T-cell (primary cell): ENCODE results near the gene MYH9. TPM values are rescaled to one million over a fixed set of nuclear protein-coding genes. Genes with fewer than 3 reads are reported as not detected.
A peak's percentile ranks its signal among the peaks of the same experiment; 100 is the strongest.

ENCODE experiments used
- ATAC-seq, 4 experiments: fragments of 200-7000 bp in 3 of 4; fragments of 150-1000 bp in 1 of 4; cut with Tn5 transposase; replicated peaks in 1 of 4; 1 replicate in 3 of 4; 2 replicates in 1 of 4; pipeline ENCODE4 v1.10.0; 2021; ENCODE audit warnings: moderate library complexity in 3 of 4, mild to moderate bottlenecking in 2 of 4, moderate number of reproducible peaks in 1 of 4
- CTCF ChIA-PET, 2 donors: fragments of 300-600 bp; sonication (Branson Sonifier 250); formaldehyde crosslinking; loops; one replicate each; lab custom pipeline; 2022; ENCODE audit warnings: antibody characterized with exemption in 2 of 2; lab: Charles Lee
- POLR2A ChIA-PET, 2 donors: fragments of 300-600 bp; sonication (Branson Sonifier 250); formaldehyde crosslinking; loops; one replicate each; lab custom pipeline; 2022; ENCODE audit warnings: antibody characterized with exemption in 2 of 2; lab: Charles Lee
- DNase-seq, 35 experiments: peaks; one replicate each; pipeline versions ENCODE4 v3.0.0 to v3.0.0-alpha.2; 2013 to 2023
- H3K27ac ChIP-seq: one replicate; pipeline ENCODE4 v1.5.1; 2013; ENCODE audit warnings: low read length
- H3K27me3 ChIP-seq, 2 experiments: replicated peaks in 1 of 2; 1 replicate in 1 of 2; 2 replicates in 1 of 2; pipeline versions ENCODE4 v1.6.1 to v1.7.0; 2013; ENCODE audit warnings: low read length in 1 of 2, mixed read lengths in 1 of 2; ENCODE audit not compliant: control insufficient read depth in 2 of 2, insufficient read depth in 2 of 2; ENCODE audit errors: extremely low read depth in 1 of 2
- H3K36me3 ChIP-seq, 2 donors: 1 replicate in 1 of 2; 2 replicates in 1 of 2; pipeline versions ENCODE4 v1.6.1 to v1.7.0; 2013; ENCODE audit warnings: low read length in 1 of 2; ENCODE audit not compliant: control insufficient read depth in 2 of 2, insufficient read depth in 1 of 2; ENCODE audit errors: extremely low read depth in 1 of 2
- H3K4me1 ChIP-seq, 2 experiments: 1 replicate in 1 of 2; 2 replicates in 1 of 2; pipeline versions ENCODE4 v1.6.1 to v1.7.0; 2013; ENCODE audit warnings: low read length in 2 of 2, mixed read lengths in 1 of 2; ENCODE audit not compliant: insufficient read depth in 2 of 2, control insufficient read depth in 1 of 2; ENCODE audit errors: extremely low read depth in 1 of 2
- H3K4me3 ChIP-seq, 2 donors: 1 replicate in 1 of 2; 2 replicates in 1 of 2; pipeline versions ENCODE4 v1.5.1 to v1.7.0; 2013; ENCODE audit warnings: mild to moderate bottlenecking in 2 of 2, low read length in 1 of 2, moderate library complexity in 1 of 2; ENCODE audit not compliant: control insufficient read depth in 1 of 2; ENCODE audit errors: extremely low read depth in 1 of 2
- H3K9me3 ChIP-seq: 2 replicates; pipeline ENCODE4 v1.7.0; 2013
- H3K27ac Mint-ChIP-seq, 2 donors: one replicate each; pipeline ENCODE4 v1.8.0; 2020 to 2021; ENCODE audit warnings: mild to moderate bottlenecking in 2 of 2, mixed read lengths in 2 of 2
- H3K27me3 Mint-ChIP-seq, 2 donors: one replicate each; pipeline ENCODE4 v1.8.0; 2021 to 2022; ENCODE audit warnings: mixed read lengths in 2 of 2
- H3K36me3 Mint-ChIP-seq: one replicate; pipeline ENCODE4 v1.8.0; 2021; ENCODE audit warnings: mixed read lengths
- H3K4me1 Mint-ChIP-seq, 3 donors: one replicate each; pipeline ENCODE4 v1.8.0; 2020 to 2022; ENCODE audit warnings: mixed read lengths in 3 of 3, mild to moderate bottlenecking in 1 of 3
- H3K4me3 Mint-ChIP-seq, 3 donors: one replicate each; pipeline ENCODE4 v1.8.0; 2020 to 2022; ENCODE audit warnings: mild to moderate bottlenecking in 3 of 3, mixed read lengths in 3 of 3, moderate library complexity in 3 of 3
- H3K9me3 Mint-ChIP-seq, 3 donors: one replicate each; pipeline ENCODE4 v1.8.0; 2020 to 2022; ENCODE audit warnings: mixed read lengths in 3 of 3
- WGBS: methylation state at CpG from one replicate; pipeline ENCODE4 v1.1.5; 2013; ENCODE audit warnings: missing lambda C conversion rate; ENCODE audit not compliant: insufficient coverage; 5-methylcytosine and 5-hydroxymethylcytosine counted together
- total RNA-seq, 35 experiments: library from RNA in 6 of 35; stranded (reverse) in 6 of 35; fragments of 120-200 nt in 1 of 35; gene quantifications; one replicate each; pipeline versions ENCODE4 v1.2.1 to v1.2.4 and lab custom pipeline; 2013 to 2026

Gene MYH9
- total RNA-seq, 5 donors from 2014 or later (not counting 1 experiment from before 2014, with no cell fraction given) = 816 to 1,109 (median 896) TPM

- Histone ChIP-seq H3K27ac (peak overlapping the region; percentile 75), H3K4me1 (peaks cover 74 to 100% of the 10 kb centered on the region in 2 experiments), H3K36me3 (peaks cover 13 to 96% of the 10 kb centered on the region in 2 donors), H3K9me3 (no peaks in the 10 kb centered on the region), H3K4me3 (no peak overlapping the region), H3K27me3 (no peaks in the 10 kb centered on the region)
- Mint-ChIP-seq H3K27me3 (no peaks in the 10 kb centered on the region), H3K27ac (peak overlapping the region; percentile 98 to 100), H3K36me3 (peaks cover 59% of the 10 kb centered on the region), H3K9me3 (no peaks in the 10 kb centered on the region), H3K4me1 (peaks cover 93 to 96% (median 95%) of the 10 kb centered on the region in 3 donors), H3K4me3 (peak overlapping the region in 2 of 3 donors; percentile 44 to 89)
- DNase-seq (no peak), ATAC-seq (no peak)
- WGBS = 8% methylated on average over 3 of the region's 6 CpGs
- POLR2A ChIA-PET = interaction anchor here (0.6 to 1.1 kb wide), 7 partner anchors 8 to 1318 kb away, joined by 3 to 4 read pairs (median 3); no protein-coding TSS in a partner anchor
- CTCF ChIA-PET = interaction anchor here (0.5 to 1.5 kb wide), 7 partner anchors 8 to 1154 kb away, joined by 3 to 6 read pairs (median 3); no protein-coding TSS in a partner anchor
Observed at GRCh38 chr22:36339171-36340065, 48.3 kb downstream of the MYH9 start.

- Mint-ChIP-seq H3K36me3 (peaks cover 63% of the 10 kb centered on the region), H3K9me3 (no peaks in the 10 kb centered on the region), H3K27ac (peak overlapping the region; percentile 98 to 100), H3K4me1 (peaks cover 97 to 98% (median 98%) of the 10 kb centered on the region in 3 donors), H3K4me3 (peak overlapping the region; percentile 46 to 89 (median 56)), H3K27me3 (no peaks in the 10 kb centered on the region)
- WGBS = 67% methylated on average over 2 of the region's 8 CpGs
- Histone ChIP-seq H3K27ac (peak overlapping the region; percentile 88), H3K36me3 (peaks cover 6 to 95% of the 10 kb centered on the region in 2 donors), H3K27me3 (no peaks in the 10 kb centered on the region), H3K4me3 (no peak overlapping the region), H3K9me3 (no peaks in the 10 kb centered on the region), H3K4me1 (peaks cover 84 to 100% of the 10 kb centered on the region in 2 experiments)
- ChIA-PET POLR2A (interaction anchor here in 1 of 2 donors (0.6 kb wide), 1 partner anchor 8 kb away, joined by 3 read pairs; no protein-coding TSS in a partner anchor), CTCF (interaction anchor here in 1 of 2 donors (0.6 to 0.9 kb wide), 2 partner anchors 19 to 117 kb away, joined by 3 read pairs; no protein-coding TSS in a partner anchor)
- DNase-seq (peak in 2 of 35 experiments; percentile 29 to 55), ATAC-seq (peak in 1 of 4 experiments; percentile 26)
Observed at GRCh38 chr22:36337365-36338130, 50.2 kb downstream of the MYH9 start.

GRCh38 chr22:36336246-36337182 lies 51.3 kb downstream of the MYH9 start:
- Histone ChIP-seq H3K9me3 (no peaks in the 10 kb centered on the region), H3K36me3 (peaks cover 6 to 85% of the 10 kb centered on the region in 2 donors), H3K4me1 (peaks cover 83 to 100% of the 10 kb centered on the region in 2 experiments), H3K27ac (peak overlapping the region; percentile 88), H3K4me3 (peak overlapping the region in 1 of 2 donors; percentile 15), H3K27me3 (no peaks in the 10 kb centered on the region)
- peak overlapping the region; percentile 98 to 100 for H3K27ac Mint-ChIP-seq
- ChIA-PET POLR2A (no interaction called here), CTCF (interaction anchor here in 1 of 2 donors (0.7 to 0.9 kb wide), 2 partner anchors 20 to 863 kb away, joined by 3 read pairs; no protein-coding TSS in a partner anchor)
- DNase-seq (no peak), ATAC-seq (no peak)
- H3K36me3 Mint-ChIP-seq = peaks cover 54% of the 10 kb centered on the region
- H3K9me3 Mint-ChIP-seq = no peaks in the 10 kb centered on the region
- H3K27me3 Mint-ChIP-seq = no peaks in the 10 kb centered on the region
- peak overlapping the region; percentile 52 to 89 (median 56) for H3K4me3 Mint-ChIP-seq
- H3K4me1 Mint-ChIP-seq = peaks cover 97 to 98% (median 97%) of the 10 kb centered on the region in 3 donors
- WGBS = 71% methylated on average over 24 of the region's 26 CpGs

GRCh38 chr22:36335621-36336020 lies 52.1 kb downstream of the MYH9 start:
- no peak for ATAC-seq
- DNase-seq = peak in 5 of 35 experiments; percentile 27 to 50 (median 35)
- ChIA-PET POLR2A (interaction anchor here in 1 of 2 donors (1.1 kb wide), 1 partner anchor 10 kb away, joined by 3 read pairs; no protein-coding TSS in a partner anchor), CTCF (interaction anchor here in 1 of 2 donors (0.6 to 1.0 kb wide), 3 partner anchors 34 to 864 kb away, joined by 3 read pairs; no protein-coding TSS in a partner anchor)
- peaks cover 52% of the 10 kb centered on the region for H3K36me3 Mint-ChIP-seq
- Histone ChIP-seq H3K27ac (peak overlapping the region; percentile 88), H3K4me3 (peak overlapping the region in 1 of 2 donors; percentile 44), H3K9me3 (no peaks in the 10 kb centered on the region), H3K4me1 (peaks cover 83 to 100% of the 10 kb centered on the region in 2 experiments), H3K36me3 (peaks cover 0 to 81% of the 10 kb centered on the region in 2 donors), H3K27me3 (no peaks in the 10 kb centered on the region)
- peak overlapping the region; percentile 98 to 100 for H3K27ac Mint-ChIP-seq
- 6% methylated on average over 5 of the region's 9 CpGs for WGBS
- H3K4me1 Mint-ChIP-seq = peaks cover 97 to 98% (median 97%) of the 10 kb centered on the region in 3 donors
- peak overlapping the region; percentile 79 to 89 (median 82) for H3K4me3 Mint-ChIP-seq
- H3K9me3 Mint-ChIP-seq = no peaks in the 10 kb centered on the region
- no peaks in the 10 kb centered on the region for H3K27me3 Mint-ChIP-seq

- H3K4me3 ChIP-seq = peak overlapping the region; percentile 2 to 44
- 18% methylated on average over 17 of the region's 17 CpGs for WGBS
- peak overlapping the region; percentile 88 for H3K27ac ChIP-seq
- H3K9me3 ChIP-seq = no peaks in the 10 kb centered on the region
- Mint-ChIP-seq H3K36me3 (peaks cover 54% of the 10 kb centered on the region), H3K27ac (peak overlapping the region; percentile 98 to 100), H3K9me3 (no peaks in the 10 kb centered on the region), H3K27me3 (no peaks in the 10 kb centered on the region), H3K4me3 (peak overlapping the region; percentile 79 to 89 (median 82)), H3K4me1 (peaks cover 97 to 98% (median 98%) of the 10 kb centered on the region in 3 donors)
- H3K4me1 ChIP-seq = peaks cover 87 to 100% of the 10 kb centered on the region in 2 experiments
- H3K36me3 ChIP-seq = peaks cover 0 to 81% of the 10 kb centered on the region in 2 donors
- ChIA-PET POLR2A (interaction anchor here (0.5 to 1.1 kb wide), 3 partner anchors 9 to 30 kb away, joined by 3 to 8 read pairs (median 3); no protein-coding TSS in a partner anchor), CTCF (interaction anchor here (0.6 to 1.5 kb wide), 3 partner anchors 35 to 136 kb away, joined by 3 to 4 read pairs (median 3); no protein-coding TSS in a partner anchor)
- peak in 6 of 35 experiments; percentile 39 to 56 (median 42) for DNase-seq
- peak in 3 of 4 experiments; percentile 2 to 9 (median 3) for ATAC-seq
- no peaks in the 10 kb centered on the region for H3K27me3 ChIP-seq
Observed at GRCh38 chr22:36334821-36335603, 52.8 kb downstream of the MYH9 start.
